GM19455 (cell line): Measurements from ENCODE around the gene KXD1.

Experiments used
- ATAC-seq: cut with Tn5 transposase; IDR thresholded peaks from one replicate; pipeline ENCODE4 v1.9.1; 2021; ENCODE audit not compliant: unreplicated experiment

The KXD1 gene

GRCh38 chr19:18612051-18612771 lies 54.5 kb downstream of the KXD1 start:
- ATAC-seq: no peak

- no peak for ATAC-seq
Measured at GRCh38 chr19:18612772-18613588, 55.3 kb downstream of the KXD1 start, which contains the start of gene TMEM59L. TSS of gene TMEM59L (plus strand) at chr19:18612870. CDS start at chr19:18612959, 89 bp downstream.

- ATAC-seq: no peak
Measured at GRCh38 chr19:18613589-18614234, 56.0 kb downstream of the KXD1 start.

GRCh38 chr19:18616023-18616422 lies 58.4 kb downstream of the KXD1 start:
- ATAC-seq: no peak

- no peak for ATAC-seq
Measured at GRCh38 chr19:18617562-18617961, 59.9 kb downstream of the KXD1 start.

GRCh38 chr19:18618236-18618635 lies 60.6 kb downstream of the KXD1 start:
- no peak for ATAC-seq
